HG03103 (cell line): ENCODE data around the gene PCYT1B.
"Not testable (repeated sequence)": the region's sequence is repeated elsewhere in the genome, so short reads cannot be mapped to it uniquely, and the experiment has no call there.

ENCODE experiments used
- ATAC-seq: cut with Tn5 transposase; IDR thresholded peaks from one replicate; pipeline ENCODE4 v1.9.1; 2021; ENCODE audit warnings: low read depth; ENCODE audit not compliant: unreplicated experiment

Gene PCYT1B

DNA sequence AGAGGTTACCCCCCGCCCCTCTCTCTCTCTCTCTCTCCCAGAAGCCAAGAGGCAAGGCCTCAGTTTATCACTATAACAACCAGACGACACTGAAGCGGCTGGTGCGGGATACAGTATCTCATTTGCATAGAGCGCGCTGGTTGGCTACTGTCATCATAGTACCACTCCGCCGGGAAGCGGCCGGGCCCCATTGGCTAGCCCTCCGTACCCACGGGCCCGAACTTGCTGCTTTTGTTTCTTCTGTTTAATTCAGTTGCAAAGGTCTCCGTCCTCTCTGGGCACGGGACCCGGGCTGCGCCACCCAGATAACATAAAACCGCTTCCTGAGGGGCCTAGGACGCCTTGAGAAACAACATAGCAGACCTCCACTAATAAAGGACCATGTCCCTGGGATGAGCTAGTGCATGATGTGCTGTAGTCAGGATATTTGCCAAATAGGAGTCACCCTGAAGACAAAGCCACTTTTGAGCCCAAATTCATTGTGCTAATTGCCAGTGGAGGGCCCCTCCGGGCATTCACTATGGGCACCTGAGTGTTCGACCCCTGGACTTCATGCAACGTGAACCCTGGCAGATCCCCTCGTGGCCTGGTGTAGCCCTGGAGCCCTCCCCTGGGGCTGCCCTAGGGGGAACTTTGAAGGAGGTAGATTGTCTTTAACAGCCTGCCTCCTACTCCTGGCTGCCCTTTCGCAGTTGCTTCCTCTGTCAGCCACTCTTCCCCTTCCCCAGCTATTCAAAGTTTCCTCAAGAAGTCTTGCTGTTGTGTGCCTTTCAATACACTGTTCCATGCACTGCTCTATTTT, at the start of gene PCYT1B:
TSS of gene PCYT1B (minus strand) at position 91 of the 802 bp plus-strand sequence. CDS start 242 bp downstream, outside the sequence.
- peak; percentile 82 for ATAC-seq

DNA sequence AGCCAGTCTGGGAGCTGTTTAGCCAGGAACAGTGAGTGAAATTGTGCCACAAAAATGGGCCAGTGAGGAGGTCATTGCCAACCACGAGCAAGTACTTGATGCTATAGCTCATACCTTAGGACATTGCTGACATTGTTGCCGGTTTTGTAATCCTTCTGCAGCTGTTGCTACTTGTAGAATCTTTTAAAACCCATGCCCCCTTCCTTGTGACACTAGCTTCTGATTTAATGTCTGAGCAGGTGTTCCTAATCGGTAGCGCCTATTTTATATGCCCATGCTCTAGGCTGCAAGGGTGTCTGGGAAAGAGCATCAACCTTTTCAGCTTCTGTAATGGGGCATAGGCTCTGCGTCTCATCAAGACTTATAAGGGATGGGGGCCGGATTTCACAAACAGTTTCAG, 49.1 kb upstream of the PCYT1B start:
- no peak for ATAC-seq

DNA sequence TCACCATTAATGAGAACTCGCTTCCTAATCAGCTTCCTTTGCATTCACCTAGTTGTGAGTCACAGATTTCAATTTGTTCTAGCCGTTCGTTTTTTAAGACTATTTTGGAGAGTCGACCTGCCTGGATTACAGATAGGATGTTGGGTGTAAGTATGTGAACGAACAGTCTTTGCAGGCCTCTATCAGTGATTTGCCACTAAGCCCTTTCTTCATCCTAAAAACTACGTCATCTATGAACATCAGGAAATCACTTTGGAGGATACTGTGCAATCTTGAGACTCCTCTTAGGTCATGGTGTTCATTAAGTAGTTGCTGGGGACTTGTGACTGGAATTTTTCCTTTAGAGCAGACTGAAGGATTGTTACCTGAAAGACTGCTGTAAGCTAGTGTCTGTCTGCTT, 47.7 kb upstream of the PCYT1B start:
- no peak for ATAC-seq

DNA sequence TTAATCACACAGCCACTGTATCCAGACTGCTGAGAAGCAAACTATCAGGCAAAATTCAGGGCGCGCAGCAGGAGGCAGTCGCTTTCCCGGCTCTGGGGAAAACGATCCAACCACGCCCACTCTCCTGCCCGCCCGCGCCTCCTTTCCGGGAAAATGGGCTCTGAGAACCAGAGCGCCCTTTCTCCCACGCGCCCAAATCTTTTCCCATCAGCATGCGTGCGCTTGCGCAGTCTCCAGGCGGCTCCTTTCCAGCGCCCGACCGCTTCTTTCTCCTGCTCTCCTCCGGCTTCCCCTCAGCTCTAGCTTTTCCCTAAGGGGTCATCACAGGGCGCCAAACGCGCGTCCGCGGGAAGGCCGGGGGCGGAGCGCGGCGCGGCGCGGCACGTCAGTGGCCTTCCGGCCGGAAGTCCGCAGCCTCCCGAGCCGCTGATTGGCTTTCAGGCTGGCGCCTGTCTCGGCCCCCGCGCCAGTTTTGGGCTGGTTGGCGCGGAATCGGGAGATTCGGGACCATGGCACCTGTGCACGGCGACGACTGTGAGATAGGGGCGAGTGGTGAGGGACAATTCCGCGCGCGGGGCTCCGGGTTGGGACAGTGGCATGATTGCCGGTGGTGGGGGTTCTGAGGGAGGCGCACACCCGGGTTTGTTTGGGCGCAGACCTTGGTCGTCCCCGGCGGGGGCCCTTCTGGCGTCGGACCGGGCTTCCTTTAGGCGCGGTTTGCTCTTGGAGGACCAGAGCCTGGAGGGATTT, 46.5 kb upstream of the PCYT1B start, which contains the start of gene POLA1:
TSS of gene POLA1 (plus strand) at position 466 of the 750 bp plus-strand sequence. CDS start at position 510, 44 bp downstream.
- ATAC-seq = peak; percentile 98

DNA sequence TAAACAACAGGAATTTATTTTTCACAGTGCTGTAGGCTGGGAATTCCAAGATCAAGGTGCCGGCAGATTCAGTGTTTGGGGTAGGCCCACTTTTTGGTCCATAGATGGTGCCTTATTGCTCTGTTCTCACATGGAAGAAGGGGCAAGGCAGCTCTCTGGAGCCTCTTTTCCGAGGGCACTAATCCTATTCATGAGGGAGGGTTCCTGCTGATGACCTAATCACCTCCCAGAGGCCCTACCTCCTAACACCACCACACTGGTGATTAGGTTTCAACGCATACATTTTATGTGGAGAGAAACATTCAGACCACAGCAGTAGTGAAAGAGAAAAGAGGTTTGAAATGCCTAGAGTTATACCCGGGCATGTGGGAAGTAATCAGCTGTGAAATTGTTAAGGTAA, 45.2 kb upstream of the PCYT1B start:
- no peak for ATAC-seq

DNA sequence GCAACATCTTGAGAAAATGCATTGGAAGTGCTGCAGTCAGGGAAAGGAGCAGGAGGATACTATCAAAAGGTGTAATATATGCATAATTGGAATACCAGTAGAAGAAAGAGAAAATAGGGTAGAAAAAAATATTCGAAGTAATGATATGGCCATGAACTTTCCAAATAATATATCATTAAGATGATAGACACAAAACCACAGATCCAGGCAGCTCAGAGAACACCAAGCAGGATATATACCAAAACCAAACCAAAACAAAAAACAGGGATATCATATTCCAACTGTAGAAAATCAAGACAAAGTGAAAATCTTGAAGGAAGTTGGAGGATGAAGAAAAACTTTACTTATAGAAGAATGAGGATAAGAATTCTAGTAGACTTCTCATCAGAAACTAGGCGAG, 36.9 kb upstream of the PCYT1B start:
- ATAC-seq = no peak

DNA sequence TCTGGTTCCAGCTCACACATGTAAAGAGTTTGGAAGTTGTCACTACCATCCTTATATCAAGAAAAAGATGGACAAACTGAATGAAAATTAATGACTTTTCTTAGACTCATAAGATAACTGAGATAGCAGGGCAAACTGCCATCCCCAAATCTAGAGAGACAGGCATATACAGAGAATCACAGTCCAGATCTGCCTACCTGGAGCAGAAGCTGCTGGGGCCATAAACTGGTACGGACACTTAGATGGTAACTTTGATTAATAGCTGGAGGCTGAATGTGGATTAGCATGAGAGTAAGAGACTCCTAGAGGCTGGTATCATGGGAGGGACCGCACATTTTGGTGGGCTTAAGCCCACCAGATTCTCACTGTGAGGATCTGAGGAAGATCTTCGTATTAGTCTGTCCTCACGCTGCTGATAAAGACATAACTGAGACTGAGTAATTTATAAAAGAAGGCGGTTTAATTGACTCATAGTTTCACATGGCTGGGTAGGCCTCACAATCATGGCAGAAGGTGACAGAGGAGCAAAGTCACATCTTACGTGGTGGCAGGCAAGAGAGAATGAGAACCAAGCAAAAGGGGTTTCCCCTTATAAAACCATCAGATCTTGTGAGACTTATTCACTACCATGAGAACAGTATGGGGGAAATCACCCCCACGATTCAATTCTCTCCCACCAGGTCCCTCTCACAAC, 35.7 kb upstream of the PCYT1B start:
- no peak for ATAC-seq

DNA sequence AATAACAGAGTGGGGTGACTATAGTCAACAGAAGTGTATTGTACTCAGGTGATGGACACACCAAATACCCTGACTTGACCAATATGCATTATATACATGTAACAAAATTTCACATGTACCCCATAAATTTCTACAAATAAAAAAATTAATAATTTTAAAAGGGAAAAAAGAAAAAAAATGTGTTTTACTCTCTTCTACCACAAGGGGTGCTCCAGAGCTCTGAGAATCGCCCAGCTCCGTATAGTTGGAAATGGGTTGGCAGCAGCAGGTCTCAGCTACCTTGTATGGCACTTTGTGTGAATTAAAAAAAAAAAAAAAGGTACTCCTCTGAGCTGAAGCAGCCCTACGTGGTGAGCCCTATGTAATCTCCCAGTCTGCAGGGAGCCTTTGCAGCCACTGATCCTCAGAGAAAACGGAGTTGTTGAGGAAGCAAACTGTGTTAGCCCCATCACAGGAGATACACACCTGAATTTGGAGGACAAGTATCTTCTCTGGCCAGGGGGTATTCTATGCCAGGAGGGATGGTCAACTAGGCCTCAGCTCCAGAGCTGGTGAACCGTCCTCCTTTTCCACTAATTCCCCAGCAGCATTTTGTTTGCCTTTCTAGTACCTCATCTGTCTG, 29.4 kb upstream of the PCYT1B start:
- ATAC-seq = no peak

DNA sequence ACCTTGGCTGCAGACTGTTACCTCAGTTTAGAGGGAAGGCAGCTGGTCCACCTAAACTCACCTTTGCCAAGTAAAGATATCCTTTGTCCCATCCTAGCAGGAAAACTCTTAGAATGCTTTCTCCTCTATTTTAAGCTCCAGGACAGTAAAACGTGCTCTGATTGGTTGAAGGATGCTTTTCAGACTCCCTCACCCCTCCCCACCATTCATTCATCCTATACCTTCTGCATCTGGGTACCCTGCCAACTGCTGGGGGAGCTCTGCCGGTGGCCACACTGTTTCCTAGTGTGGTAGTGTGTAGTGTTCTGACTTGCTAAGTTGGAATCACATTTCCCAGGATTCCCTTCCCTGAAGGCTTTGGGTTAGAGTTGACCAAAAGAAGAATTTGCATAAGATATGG, 26.3 kb upstream of the PCYT1B start:
- ATAC-seq = no peak

DNA sequence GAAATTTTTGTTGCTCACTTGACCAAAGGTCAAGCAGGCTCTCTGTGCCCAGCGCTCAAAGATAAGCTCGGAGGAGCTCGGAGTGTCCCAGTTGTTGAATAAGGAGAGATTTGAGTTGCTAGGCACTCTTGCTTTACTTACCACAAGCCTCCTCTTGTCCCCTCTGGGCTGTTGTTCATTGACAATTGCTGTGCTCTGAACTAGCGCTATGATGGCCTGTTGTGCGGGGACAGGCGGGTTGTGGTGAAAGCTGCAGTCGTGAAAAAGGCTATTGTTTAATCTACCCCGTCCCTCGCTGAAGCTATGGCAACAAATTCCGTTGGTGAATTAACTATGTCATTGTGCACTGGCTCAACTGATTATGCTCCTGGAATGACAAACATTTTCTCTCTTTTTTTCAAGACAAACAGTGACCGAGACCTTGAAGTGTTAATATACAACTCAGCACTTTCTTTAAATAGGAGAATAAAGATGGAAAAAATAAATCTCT, 25.6 kb upstream of the PCYT1B start:
- no peak for ATAC-seq

DNA sequence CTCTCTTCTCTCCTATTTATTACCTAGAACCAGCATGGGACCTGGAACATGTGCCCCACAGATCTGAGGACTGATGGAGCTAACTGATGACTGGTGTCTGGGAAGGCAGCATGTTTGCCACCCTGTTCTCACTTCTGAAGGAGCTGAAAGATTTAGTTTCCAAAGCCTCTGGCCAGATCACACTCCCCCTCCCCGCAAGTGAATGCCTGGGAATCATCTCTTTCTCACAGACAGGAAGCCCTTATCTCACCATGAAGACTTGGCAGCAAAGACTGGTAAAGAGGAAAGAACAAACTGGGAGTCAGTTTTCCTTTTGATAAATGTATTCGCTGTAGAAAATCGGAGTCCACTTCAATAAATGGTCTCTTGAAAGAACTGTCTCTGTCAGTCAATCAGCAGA, 21.0 kb upstream of the PCYT1B start:
- ATAC-seq = no peak

DNA sequence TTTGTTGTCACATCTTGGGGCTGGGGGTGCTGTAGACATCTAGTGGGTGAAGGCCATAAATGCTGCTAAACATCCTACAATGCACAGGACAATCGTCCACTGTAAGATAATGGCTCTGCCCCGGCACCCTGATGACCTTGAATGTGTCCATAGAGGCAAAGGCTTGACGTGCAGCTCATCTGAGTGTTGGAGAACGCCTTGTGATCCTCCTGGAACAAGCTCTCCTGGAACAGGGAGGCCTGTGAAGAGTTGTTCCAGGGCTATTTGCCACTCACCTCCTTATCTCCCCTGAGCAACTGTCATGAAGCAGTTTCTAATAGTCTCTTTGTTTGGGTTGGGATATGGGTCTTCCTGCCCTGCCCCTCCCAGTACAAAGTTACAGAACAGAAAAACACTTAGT, 15.2 kb upstream of the PCYT1B start:
- ATAC-seq = no peak

DNA sequence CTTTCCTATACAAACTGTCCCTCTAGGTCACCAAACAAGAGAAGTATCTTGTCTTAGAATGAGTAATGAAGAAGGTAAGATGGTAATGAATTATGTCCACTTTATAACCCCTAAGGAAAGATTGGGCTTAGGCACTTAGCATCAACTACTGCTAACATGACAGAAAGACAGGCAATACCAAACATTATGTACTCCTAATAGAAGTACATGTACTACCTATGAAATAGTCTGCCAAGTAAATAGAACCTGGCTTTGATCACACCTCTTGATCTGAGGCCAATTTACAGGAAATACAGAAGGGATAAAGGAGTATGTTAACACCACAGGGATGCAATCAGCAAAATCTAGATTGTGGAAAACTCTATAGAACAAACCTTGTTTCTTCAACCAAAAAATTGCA, 14.1 kb upstream of the PCYT1B start:
- no peak for ATAC-seq

DNA sequence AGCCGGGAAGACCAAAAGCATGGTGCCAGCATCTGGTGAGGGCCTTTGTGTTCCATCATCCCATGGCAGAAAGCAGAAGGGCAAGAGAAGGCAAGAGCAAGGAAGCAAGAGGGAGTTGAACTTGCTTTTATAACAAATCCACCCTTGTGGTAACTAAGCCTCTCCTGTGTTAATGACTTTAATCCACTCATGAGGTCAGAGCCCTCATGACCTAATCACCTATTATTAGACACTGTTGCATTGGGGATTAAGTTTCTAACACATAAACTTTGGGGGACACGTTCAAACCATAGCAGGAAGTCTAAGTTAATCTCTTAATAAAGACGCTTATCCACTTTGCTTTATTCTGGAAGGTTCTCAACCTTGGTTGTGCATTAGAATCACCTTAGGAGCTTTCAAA, 12.5 kb upstream of the PCYT1B start:
- no peak for ATAC-seq

DNA sequence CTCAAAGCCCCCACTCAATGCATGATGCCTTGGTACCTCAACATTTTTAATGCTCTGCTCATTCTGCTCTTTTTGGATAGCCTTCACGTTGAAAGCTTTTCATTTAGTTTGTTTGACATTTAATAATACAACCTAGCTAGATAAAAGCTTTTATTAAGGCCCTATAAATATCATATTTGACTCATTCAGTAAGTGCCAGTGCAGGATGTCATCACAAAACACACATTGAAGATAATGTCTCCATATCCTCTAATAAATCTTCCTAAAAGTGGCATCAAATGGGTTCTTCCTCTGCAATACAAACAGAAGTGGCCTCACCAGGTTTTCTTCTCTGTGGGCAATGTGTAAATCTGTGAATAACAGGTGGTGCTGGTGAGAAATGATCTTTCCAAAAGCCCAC, 12.0 kb upstream of the PCYT1B start:
- ATAC-seq = no peak

DNA sequence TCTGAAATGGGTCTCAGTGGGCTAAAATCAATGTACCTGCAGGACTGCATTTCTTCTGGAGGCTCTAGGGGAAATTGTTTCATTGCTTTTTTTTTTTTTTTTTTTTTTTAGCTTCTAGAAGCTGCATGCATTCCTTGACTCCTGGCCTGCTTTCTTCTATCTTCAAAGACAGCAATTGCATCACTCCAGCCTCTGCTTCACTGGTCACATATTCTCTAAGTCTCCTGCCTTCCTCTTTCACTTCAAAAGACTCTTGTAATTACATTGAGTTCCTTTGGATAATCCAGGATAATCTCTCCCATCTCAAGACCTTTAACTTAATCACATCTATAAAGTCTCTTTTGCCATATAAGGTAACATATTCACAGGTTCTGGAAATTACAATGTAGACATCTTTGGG, 11.3 kb upstream of the PCYT1B start:
- no peak for ATAC-seq

DNA sequence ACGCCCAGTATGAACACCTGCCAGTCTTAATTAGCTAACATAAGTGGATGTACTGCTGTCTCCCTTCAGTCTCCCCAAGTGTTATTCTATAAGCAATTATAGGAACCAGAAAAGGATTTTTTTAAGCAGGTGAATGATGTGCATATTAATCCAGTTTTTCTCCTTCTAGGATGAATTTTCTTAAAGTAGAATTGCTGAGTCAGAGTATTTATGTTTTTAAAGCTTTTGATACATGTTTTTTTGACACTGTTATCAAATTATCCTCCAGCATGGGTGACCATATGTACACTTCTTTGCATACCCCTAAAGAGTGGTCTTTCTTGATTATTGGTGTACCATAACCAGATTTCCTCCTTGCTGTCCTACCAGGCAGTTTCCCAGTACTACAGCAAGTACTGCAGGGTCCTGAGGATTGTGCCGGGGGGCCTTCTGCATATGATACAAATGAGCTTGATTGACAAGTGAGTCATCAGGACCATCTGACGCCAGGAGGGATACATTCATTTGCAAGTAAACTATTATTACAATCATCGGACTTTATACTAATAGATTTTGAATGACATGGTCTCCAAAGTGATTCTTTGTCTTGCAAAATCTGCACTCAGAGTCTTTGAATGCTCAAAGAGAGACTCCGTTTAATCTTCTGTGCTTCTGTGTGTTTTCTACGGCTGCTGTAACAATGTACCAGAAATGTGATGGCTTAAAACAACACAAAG, 10.7 kb upstream of the PCYT1B start:
- no peak for ATAC-seq

DNA sequence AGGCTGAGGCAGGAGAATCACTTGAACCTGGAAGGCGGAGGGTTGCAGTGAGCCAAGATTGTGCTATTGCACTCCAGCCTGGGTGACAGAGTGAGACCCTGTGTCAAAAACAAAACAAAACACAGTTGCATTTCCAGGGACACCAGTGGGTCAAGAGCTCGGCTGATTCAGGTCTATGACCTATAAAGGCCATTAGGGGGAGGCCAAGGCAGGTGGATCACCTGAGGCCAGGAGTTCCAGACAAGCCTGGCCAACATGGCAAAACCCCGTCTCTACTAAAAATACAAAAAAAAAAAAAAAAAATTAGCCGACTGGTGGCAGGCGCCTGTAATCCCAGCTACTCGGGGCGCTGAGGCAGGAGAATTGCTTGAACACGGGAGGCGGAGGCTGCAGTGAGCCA, 8.5 kb upstream of the PCYT1B start:
- not testable (repeated sequence) for ATAC-seq

DNA sequence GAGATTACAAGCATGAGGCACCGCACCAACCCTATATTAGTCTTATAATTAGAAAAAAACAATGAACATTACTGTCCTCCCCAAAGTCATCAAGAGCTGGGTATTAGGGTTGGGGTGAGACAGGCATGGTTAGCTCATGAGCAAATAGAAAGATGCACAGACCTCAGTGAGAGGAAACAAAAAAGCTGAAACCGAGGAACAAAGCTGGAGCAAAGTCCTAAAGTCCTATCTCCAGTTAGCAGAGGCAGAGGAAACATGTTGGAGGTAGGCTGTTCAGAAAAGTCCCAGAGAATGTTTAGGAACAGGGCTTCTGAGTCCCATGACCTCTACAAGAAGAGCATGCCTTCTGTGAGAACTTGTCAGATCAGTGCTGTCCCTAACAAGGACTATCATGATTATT, 4.6 kb upstream of the PCYT1B start:
- ATAC-seq = no peak

DNA sequence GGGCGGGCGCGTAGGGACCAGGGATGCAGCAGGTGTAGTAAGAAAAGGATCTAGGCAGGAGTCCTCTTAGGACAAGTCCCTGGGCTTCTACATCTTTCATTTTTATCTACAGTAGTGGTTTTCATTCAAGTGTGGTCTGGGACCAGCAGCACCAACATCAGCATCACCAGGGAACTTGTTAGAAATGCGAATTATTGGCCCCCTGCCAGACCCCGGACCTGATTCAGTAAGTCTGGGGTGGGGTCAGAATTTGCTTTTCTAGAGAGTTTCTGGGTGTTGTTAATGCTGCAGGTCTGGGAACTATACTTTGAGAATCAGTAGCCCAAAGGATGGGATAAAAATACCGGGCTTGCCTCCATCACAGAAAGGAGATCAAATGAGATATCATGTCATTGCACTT, 1.3 kb upstream of the PCYT1B start:
- no peak for ATAC-seq
